Trophoblast cell (in vitro differentiated cells and primary cell): ENCODE data around the gene CYTH1.

Experiments
- DNase-seq, 2 donors: peaks; one replicate each; pipeline ENCODE4 v3.0.0-alpha.2; 2016
- H2AFZ ChIP-seq: 2 replicates; pipeline ENCODE4 v1.6.1; 2013; ENCODE audit warnings: low read length, moderate library complexity, mild to moderate bottlenecking; ENCODE audit not compliant: insufficient read depth, poor library complexity
- H2AK5ac ChIP-seq: 2 replicates; pipeline ENCODE4 v1.6.1; 2013; ENCODE audit warnings: mild to moderate bottlenecking, low read length
- H2BK120ac ChIP-seq: 2 replicates; pipeline ENCODE4 v1.6.1; 2013; ENCODE audit warnings: low read length, mild to moderate bottlenecking, moderate library complexity; ENCODE audit not compliant: insufficient read depth, poor library complexity
- H2BK12ac ChIP-seq: 2 replicates; pipeline ENCODE4 v1.6.1; 2013; ENCODE audit warnings: mild to moderate bottlenecking, low read length, moderate library complexity
- H2BK5ac ChIP-seq: 2 replicates; pipeline ENCODE4 v1.6.1; 2013; ENCODE audit warnings: low read length, low read depth, moderate library complexity, mild to moderate bottlenecking; ENCODE audit not compliant: poor library complexity
- H3K14ac ChIP-seq: 2 replicates; pipeline ENCODE4 v1.6.1; 2013; ENCODE audit warnings: mild to moderate bottlenecking, low read length
- H3K18ac ChIP-seq: 2 replicates; pipeline ENCODE4 v1.6.1; 2013; ENCODE audit warnings: mild to moderate bottlenecking, low read length
- H3K23ac ChIP-seq: 2 replicates; pipeline ENCODE4 v1.6.1; 2013; ENCODE audit warnings: low read length
- H3K27ac ChIP-seq: 2 replicates; pipeline ENCODE4 v1.5.1; 2013; ENCODE audit warnings: low read depth, mild to moderate bottlenecking, inconsistent platforms, low read length, moderate library complexity
- H3K27me3 ChIP-seq: 2 replicates; pipeline ENCODE4 v1.6.1; 2013; ENCODE audit warnings: inconsistent platforms, mild to moderate bottlenecking, low read length, moderate library complexity; ENCODE audit not compliant: insufficient read depth
- H3K36me3 ChIP-seq, 2 experiments: 1 replicate in 1 of 2; 2 replicates in 1 of 2; pipeline ENCODE4 v1.6.1; 2013; ENCODE audit warnings: low read length in 2 of 2, mild to moderate bottlenecking in 2 of 2, moderate library complexity in 1 of 2; ENCODE audit not compliant: insufficient read depth in 2 of 2, control insufficient read depth in 1 of 2
- H3K4ac ChIP-seq: 2 replicates; pipeline ENCODE4 v1.6.1; 2013; ENCODE audit warnings: low read depth, mild to moderate bottlenecking, low read length, moderate library complexity
- H3K4me1 ChIP-seq, 2 experiments: 1 replicate in 1 of 2; 2 replicates in 1 of 2; pipeline ENCODE4 v1.6.1; 2013; ENCODE audit warnings: low read length in 2 of 2, mild to moderate bottlenecking in 2 of 2, moderate library complexity in 1 of 2; ENCODE audit not compliant: insufficient read depth in 2 of 2, control insufficient read depth in 1 of 2
- H3K4me2 ChIP-seq: 2 replicates; pipeline ENCODE4 v1.6.1; 2013; ENCODE audit warnings: inconsistent platforms, mild to moderate bottlenecking, low read length, moderate library complexity
- H3K4me3 ChIP-seq: 2 replicates; pipeline ENCODE4 v1.5.1; 2013; ENCODE audit warnings: mild to moderate bottlenecking, low read depth, low read length, inconsistent platforms
- H3K79me1 ChIP-seq: one replicate; pipeline ENCODE4 v1.6.1; 2013; ENCODE audit warnings: low read length
- H3K79me2 ChIP-seq: 2 replicates; pipeline ENCODE4 v1.6.1; 2013; ENCODE audit warnings: low read length, mild to moderate bottlenecking; ENCODE audit not compliant: control insufficient read depth, insufficient read depth, poor library complexity
- H3K9ac ChIP-seq: 2 replicates; pipeline ENCODE4 v1.6.1; 2013; ENCODE audit warnings: mild to moderate bottlenecking, low read length
- H3K9me3 ChIP-seq: 2 replicates; pipeline ENCODE4 v1.6.1; 2013; ENCODE audit warnings: low read depth, mild to moderate bottlenecking, control low read depth, inconsistent platforms, low read length; ENCODE audit not compliant: insufficient read depth
- H4K12ac ChIP-seq: 2 replicates; pipeline ENCODE4 v1.6.1; 2013; ENCODE audit warnings: low read depth, mild to moderate bottlenecking, low read length, moderate library complexity
- H4K8ac ChIP-seq: 2 replicates; pipeline ENCODE4 v1.6.1; 2013; ENCODE audit warnings: low read depth, mild to moderate bottlenecking, low read length, moderate library complexity
- H4K91ac ChIP-seq: one replicate; pipeline ENCODE4 v1.6.1; 2013; ENCODE audit warnings: low read depth, mild to moderate bottlenecking, low read length, moderate library complexity
- WGBS: extraction: QIAGEN DNeasy Blood & Tissue Kit; methylation state at CpG from one replicate; pipeline ENCODE4 v1.1.7; 2013; ENCODE audit warnings: missing lambda C conversion rate; ENCODE audit not compliant: insufficient read length, insufficient coverage; ENCODE audit errors: extremely low coverage; 5-methylcytosine and 5-hydroxymethylcytosine counted together

Gene CYTH1

GRCh38 chr17:78787444-78787843, 5.4 kb upstream of the CYTH1 start:
- peaks cover 7% of the 10 kb centered on the region for H3K79me1 ChIP-seq
- H3K4ac ChIP-seq: no peak overlapping the region
- no peak overlapping the region for H2AK5ac ChIP-seq
- H3K9ac ChIP-seq: no peak overlapping the region
- H3K27ac ChIP-seq: no peak overlapping the region
- no peak overlapping the region for H2BK5ac ChIP-seq
- no peak overlapping the region for H2BK12ac ChIP-seq
- H3K14ac ChIP-seq: no peak overlapping the region
- no peaks in the 10 kb centered on the region for H3K27me3 ChIP-seq
- no peak overlapping the region for H3K4me2 ChIP-seq
- H3K4me1 ChIP-seq: no peaks in the 10 kb centered on the region
- no peak overlapping the region for H3K23ac ChIP-seq
- WGBS: no CpG with 5 or more reads among the region's 7 CpGs
- peaks cover 3 to 4% of the 10 kb centered on the region in 2 experiments for H3K36me3 ChIP-seq
- H4K91ac ChIP-seq: no peak overlapping the region
- no peak overlapping the region for H3K4me3 ChIP-seq
- DNase-seq: peak; percentile 45 to 69
- no peaks in the 10 kb centered on the region for H3K9me3 ChIP-seq
- peaks cover 2% of the 10 kb centered on the region for H3K79me2 ChIP-seq
- H2BK120ac ChIP-seq: no peak overlapping the region
- H4K12ac ChIP-seq: no peak overlapping the region
- no peak overlapping the region for H4K8ac ChIP-seq
- H2AFZ ChIP-seq: no peak overlapping the region
- no peak overlapping the region for H3K18ac ChIP-seq

- Histone ChIP-seq H3K9me3 (no peaks in the 10 kb centered on the region), H2AFZ (no peak overlapping the region), H3K9ac (no peak overlapping the region), H3K79me1 (peaks cover 14% of the 10 kb centered on the region), H3K4me2 (no peak overlapping the region), H2BK5ac (no peak overlapping the region), H3K14ac (no peak overlapping the region), H3K36me3 (peaks cover 0 to 4% of the 10 kb centered on the region in 2 experiments), H3K4me3 (no peak overlapping the region), H2BK120ac (no peak overlapping the region), H3K79me2 (peaks cover 11% of the 10 kb centered on the region), H2BK12ac (no peak overlapping the region), H3K27me3 (no peaks in the 10 kb centered on the region), H3K23ac (no peak overlapping the region), H3K27ac (no peak overlapping the region), H2AK5ac (no peak overlapping the region), H3K4me1 (no peaks in the 10 kb centered on the region), H3K4ac (no peak overlapping the region), H4K8ac (no peak overlapping the region), H4K91ac (no peak overlapping the region), H3K18ac (no peak overlapping the region), H4K12ac (no peak overlapping the region)
- DNase-seq: no peak
- no CpG with 5 or more reads among the region's 1 CpG for WGBS
These were observed 3.6 kb upstream of the CYTH1 start for GRCh38 chr17:78785663-78786057.

- no peak overlapping the region for H3K4me2 ChIP-seq
- no peak overlapping the region for H2BK5ac ChIP-seq
- H3K4me1 ChIP-seq: no peaks in the 10 kb centered on the region
- H3K79me1 ChIP-seq: peaks cover 14% of the 10 kb centered on the region
- H4K91ac ChIP-seq: no peak overlapping the region
- H3K4me3 ChIP-seq: no peak overlapping the region
- DNase-seq: no peak
- H4K12ac ChIP-seq: no peak overlapping the region
- H3K27me3 ChIP-seq: no peaks in the 10 kb centered on the region
- H3K18ac ChIP-seq: no peak overlapping the region
- no peak overlapping the region for H3K4ac ChIP-seq
- H3K14ac ChIP-seq: no peak overlapping the region
- H3K9ac ChIP-seq: no peak overlapping the region
- H3K9me3 ChIP-seq: no peaks in the 10 kb centered on the region
- peaks cover 11% of the 10 kb centered on the region for H3K79me2 ChIP-seq
- no peak overlapping the region for H2AK5ac ChIP-seq
- peaks cover 0 to 4% of the 10 kb centered on the region in 2 experiments for H3K36me3 ChIP-seq
- no peak overlapping the region for H2BK120ac ChIP-seq
- no peak overlapping the region for H3K27ac ChIP-seq
- no peak overlapping the region for H4K8ac ChIP-seq
- no peak overlapping the region for H3K23ac ChIP-seq
- no CpG with 5 or more reads among the region's 12 CpGs for WGBS
- H2BK12ac ChIP-seq: no peak overlapping the region
- H2AFZ ChIP-seq: no peak overlapping the region
These were observed 3.1 kb upstream of the CYTH1 start for GRCh38 chr17:78785011-78785662.

GRCh38 chr17:78784352-78784751, 2.3 kb upstream of the CYTH1 start:
- H3K9me3 ChIP-seq: no peaks in the 10 kb centered on the region
- H2BK5ac ChIP-seq: no peak overlapping the region
- H4K8ac ChIP-seq: no peak overlapping the region
- H2BK12ac ChIP-seq: no peak overlapping the region
- no peak overlapping the region for H2BK120ac ChIP-seq
- H3K36me3 ChIP-seq: peaks cover 0 to 2% of the 10 kb centered on the region in 2 experiments
- H2AK5ac ChIP-seq: no peak overlapping the region
- no peak overlapping the region for H3K18ac ChIP-seq
- H4K12ac ChIP-seq: no peak overlapping the region
- no peaks in the 10 kb centered on the region for H3K4me1 ChIP-seq
- no CpG with 5 or more reads among the region's 6 CpGs for WGBS
- H2AFZ ChIP-seq: no peak overlapping the region
- peaks cover 11% of the 10 kb centered on the region for H3K79me2 ChIP-seq
- H3K9ac ChIP-seq: no peak overlapping the region
- no peak overlapping the region for H3K27ac ChIP-seq
- no peak overlapping the region for H3K4ac ChIP-seq
- H3K79me1 ChIP-seq: peaks cover 14% of the 10 kb centered on the region
- no peak for DNase-seq
- H3K4me2 ChIP-seq: no peak overlapping the region
- no peak overlapping the region for H3K23ac ChIP-seq
- no peaks in the 10 kb centered on the region for H3K27me3 ChIP-seq
- H3K4me3 ChIP-seq: no peak overlapping the region
- H4K91ac ChIP-seq: no peak overlapping the region
- no peak overlapping the region for H3K14ac ChIP-seq
